ENCODE data around the gene YOD1.

The YOD1 gene

DNA sequence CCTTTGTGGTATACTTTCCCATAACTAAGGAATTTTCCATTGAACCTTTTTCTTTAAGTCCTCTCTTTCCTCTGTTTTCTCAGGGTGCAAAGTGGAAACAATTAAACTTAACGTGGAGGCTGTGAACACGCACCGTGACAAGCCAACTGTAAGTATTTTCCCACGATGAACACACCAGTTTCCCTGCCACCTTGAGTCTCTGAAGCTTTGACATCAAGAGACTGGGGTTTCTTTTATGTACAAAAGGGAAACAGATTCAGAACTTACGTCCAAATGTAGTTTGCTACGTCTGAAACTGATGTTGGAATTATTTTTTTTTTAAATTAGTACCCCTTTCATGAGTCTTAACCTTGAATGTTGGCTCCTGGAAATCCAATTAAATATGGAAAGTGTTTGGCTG is 20.4 kb upstream of the YOD1 start:
- no peak for DNase-seq

DNA sequence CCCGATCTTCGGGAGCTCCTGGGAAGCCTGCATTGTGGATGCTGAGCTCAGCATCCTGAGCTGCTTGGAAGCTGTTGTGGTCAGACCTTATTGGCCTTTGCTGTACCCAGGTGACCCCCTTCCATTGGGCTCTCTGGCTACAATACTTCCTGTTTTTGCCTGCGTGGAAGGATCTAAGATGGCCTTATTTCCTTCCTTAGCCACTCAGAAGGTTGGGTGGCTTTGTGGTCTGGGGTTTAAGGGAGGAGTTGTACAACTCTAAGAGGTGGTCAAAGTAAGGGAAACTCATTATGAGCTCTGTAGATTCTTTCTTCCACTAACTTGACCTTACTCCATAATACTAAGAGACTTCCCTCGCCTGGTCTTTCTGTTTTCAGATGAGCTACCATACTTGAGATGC is 19.8 kb upstream of the YOD1 start:
- no peak for DNase-seq

DNA sequence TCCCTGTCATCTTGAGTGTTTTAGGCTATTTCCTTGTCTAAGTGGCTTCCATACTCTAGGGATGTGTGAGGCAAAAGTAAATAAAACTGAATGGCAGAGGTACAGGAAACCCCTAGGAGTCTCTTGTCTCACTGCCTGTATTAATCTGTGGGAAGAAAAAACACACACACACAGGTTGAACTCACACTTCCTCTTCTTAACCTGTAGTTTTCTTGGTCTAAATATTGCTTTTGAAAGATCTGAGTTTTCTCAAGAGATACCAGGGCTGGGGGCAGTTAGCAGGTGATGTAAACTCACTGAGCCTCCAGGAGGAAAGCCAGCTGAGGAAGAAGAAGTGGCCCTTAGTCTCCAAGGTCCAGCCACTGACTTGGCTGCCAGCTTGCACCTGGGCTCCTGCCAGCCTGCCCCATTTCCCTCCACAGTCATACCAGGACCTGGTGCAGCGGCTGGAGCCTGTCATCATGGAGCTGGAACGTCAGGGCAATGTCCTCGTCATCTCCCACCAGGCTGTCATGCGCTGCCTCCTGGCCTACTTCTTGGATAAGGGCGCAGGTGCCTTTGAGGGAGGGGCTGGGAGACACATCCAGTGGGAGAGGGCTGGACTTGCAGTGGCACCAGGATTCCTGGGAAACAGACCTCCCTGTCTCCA is 19.0 kb upstream of the YOD1 start:
- DNase-seq: no peak

DNA sequence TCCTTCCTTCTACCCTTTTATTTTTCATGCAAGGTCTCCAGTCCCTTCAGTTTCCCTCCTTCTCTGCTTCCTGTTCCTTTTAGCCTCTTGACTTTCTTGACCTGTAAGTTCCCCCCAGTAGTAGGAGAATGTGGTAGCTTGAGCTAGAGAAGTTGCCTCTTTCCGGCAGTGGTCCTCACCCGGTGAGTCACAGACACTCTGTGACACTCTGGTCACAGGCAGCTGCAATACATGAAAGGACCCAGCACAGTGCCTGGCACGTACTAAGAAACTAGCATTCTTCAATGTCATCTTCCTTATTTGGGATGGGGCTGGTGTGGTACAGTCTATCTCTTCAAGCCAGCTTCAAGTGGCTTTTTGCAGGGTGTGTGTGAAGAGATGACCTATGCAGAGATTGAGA is 18.1 kb upstream of the YOD1 start:
- no peak for DNase-seq

DNA sequence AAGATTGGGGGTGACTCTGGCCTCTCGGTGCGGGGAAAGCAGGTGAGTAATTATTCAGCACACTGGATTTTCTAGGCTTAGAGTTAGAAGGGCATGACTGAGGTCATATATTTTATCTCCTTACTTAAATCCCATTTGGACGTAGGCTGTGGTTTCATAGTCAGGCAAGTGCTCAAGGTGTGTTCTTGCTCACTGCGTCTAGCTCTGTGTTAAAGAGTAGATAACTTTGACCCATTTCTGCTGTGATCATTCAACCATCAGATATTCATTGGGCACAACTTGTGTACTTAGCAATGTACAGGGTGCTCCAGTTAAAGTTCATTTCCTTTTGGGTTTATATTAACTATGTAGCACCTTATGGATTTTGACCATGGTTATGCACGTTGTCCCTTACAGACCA is 16.7 kb upstream of the YOD1 start:
- no peak for DNase-seq

DNA sequence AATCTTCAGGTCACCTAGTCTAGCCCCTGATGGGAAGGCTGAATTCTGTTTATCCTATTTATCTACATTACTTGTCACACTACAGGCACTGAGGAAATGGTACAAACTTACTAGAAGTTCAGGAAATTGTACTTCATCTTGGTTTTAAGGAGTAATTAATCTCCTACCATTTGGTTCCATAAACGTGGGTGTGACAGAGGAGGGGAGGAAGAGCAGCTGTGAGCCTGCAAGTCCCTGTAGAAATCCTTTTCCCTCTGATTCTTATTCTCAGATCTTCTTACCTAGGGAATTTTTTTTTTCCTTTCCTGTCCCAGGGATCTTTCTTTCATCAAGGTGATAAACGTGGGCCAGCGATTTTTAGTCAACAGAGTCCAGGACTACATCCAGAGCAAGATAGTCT is 16.2 kb upstream of the YOD1 start:
- DNase-seq: no peak

DNA sequence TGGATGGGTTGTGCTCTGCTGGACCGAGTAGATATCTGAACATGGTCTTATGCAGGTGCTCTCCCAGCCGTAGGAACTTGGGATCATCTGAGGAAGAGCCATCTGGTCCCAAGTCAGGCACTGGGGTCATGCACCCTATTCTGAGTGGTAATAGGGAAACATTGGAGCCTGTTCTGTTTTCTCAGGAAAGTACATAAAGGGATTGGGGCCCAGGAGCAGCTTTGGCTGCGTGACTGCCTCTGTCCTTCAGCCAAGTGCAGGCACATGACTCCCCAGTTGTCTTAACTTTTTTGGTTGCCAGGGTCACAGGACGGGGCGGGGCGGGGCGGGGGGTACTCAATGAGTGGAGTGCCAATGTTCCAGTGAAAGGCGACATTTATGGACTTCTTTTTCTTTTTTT is 13.6 kb upstream of the YOD1 start:
- DNase-seq: no peak

DNA sequence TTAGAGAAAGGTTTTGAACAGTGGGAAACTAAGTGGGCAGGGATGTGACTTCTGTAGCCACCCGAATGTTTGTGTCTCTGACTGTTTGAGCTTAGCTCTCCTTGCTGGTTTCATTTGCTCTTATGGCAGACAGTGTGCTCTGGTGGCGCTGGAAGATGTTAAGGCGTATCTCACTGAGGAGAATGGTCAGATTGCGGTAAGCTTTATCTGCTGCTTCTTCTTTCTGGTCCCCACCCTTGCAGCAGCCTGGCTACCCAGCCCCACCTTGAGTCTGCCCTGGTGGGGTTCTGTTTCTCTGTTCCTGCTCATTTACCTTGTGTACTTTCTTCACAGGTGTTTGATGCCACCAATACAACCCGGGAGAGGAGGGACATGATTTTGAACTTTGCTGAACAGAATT is 12.0 kb upstream of the YOD1 start:
- DNase-seq: no peak

DNA sequence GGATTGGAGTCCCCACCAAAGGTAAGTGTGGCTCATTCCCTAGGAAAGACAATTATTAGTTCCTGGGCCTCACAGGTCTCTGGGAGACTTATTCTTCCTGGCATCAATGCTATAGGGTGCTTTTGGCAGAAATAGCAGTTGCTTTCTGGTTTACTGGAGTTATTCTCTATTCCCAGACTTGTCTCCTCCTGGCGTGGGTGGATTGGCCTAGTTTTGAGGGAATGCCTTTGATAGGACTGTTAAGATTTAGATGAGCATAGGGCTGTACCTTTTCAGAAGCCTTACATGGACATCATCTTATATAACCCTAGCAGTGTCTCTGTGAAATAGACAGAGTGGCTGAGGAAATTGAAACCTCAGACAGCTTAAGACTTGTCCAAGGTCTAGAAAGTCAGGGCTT is 11.1 kb upstream of the YOD1 start:
- DNase-seq: no peak

DNA sequence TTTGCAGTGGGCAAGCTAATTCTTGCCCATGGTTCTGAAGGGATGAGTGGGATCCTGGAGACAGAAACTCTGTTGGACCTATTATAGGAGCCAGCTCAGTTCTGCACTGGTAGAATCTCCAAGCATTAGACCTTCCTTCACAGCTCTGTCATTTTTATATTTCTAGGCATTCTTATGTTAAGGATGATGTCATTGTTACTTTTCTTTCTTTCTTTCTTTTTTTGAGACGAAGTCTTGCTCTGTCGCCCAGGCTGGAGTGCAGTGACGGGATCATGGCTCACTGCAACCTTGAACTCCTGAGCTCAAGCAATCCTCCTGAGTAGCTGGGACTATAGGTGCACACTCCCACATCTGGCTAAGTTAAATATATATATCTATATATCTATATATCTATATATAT is 9.6 kb upstream of the YOD1 start:
- DNase-seq: no peak

DNA sequence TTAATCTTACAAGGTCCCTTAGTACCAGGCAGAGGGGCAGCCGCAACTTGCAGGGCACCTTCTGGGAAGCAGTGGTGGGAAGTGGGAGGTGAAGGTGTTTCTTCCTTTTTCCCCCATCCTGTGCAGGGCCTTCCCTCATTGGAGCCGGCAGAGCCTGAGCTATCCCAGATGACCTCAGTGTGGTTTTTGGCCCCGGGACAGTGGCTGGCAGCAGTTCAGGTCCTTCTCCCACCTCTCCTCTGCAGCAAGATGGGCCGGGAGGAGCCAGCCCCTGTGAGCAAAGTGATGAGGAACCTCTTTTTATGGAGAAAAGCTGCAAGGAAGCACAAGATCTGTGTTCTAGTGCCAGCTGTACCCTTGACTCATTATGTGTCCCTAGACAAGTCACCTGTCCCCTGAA is 8.9 kb upstream of the YOD1 start:
- DNase-seq: no peak

DNA sequence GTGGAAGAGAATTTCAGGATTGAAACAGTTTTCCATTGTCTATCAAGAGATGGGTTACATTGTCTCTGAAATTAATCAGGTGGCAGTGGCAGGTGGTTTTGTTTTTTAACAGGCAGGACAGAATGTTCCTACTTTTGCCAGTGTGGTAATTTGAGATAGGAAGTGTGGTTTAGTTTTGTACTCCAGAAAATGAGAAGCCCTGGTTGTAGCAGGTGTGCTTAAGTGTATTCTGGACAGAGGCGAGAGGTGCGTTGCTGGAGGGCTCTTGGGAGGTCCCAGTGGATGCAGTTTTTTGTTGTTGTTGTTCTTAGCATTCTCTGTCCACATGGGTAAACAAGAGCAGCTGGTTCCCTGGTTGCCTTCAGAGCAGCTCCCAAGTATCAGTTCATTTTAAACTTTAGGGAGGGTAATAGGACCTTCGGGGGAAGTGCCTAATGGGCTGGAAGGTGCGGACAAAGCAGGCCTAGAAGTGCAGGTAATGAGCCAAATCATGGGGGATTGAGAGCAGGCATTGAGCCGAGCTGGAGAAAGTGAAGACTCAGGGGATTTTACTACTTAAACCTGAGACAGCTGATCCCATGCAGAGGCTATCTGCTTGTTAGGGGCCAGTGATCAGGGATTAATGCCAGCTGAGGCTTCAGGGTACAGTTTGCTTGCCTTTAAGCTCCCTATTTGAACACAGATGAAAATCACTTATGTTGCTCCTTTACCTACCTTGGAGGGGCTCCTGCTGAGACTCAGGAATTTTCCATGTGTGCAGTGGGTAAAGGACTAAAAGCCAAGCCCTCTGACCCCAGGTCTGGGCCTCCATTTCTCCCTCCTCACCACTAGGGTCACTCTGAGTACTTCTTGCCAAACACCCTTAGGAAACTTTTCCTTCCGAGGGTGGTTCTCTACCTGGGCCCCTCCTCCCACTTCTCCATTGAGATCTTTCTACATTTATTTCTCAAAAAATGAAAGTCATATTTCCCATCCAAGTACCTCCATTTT is 8.2 kb upstream of the YOD1 start:
- DNase-seq: peak; percentile 91 to 94

DNA sequence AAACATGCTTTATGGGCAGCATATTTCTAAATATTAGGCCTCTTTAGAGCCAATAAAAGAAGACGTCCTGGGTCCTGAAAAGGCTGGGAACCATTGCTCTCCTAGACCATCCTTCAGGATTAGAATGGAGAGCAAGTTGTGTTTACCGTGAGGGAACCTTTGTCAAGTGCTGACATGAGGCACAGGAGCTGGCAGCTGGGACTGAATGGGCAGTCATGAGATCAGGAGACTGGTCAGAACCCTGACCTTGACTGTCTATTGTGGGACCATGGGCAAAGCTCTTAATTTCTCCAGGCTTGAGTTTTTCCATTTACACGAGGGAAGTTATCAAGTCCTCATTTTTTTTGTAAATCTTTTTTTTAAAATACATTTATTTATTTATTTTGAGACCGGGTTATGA is 7.2 kb upstream of the YOD1 start:
- DNase-seq: no peak

DNA sequence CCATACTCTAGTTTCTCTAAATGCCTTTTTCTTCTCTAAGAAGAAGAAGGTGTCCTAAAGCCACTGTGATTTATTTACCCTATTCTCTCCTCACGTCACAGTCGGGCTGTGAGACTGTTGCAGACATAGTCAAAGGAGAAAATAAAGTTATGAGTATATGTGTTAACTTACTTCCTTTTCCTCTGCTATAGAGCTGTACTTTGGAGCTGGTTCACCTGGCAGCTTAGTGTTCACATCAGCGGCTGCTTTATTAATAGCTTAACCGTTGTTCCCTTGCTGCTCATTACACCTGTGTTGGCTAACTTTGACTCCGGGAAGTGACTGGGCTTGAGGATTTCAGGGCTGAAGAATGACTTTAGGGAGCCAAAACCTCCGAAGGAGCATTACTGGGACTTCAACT is 5.7 kb upstream of the YOD1 start:
- DNase-seq: no peak

DNA sequence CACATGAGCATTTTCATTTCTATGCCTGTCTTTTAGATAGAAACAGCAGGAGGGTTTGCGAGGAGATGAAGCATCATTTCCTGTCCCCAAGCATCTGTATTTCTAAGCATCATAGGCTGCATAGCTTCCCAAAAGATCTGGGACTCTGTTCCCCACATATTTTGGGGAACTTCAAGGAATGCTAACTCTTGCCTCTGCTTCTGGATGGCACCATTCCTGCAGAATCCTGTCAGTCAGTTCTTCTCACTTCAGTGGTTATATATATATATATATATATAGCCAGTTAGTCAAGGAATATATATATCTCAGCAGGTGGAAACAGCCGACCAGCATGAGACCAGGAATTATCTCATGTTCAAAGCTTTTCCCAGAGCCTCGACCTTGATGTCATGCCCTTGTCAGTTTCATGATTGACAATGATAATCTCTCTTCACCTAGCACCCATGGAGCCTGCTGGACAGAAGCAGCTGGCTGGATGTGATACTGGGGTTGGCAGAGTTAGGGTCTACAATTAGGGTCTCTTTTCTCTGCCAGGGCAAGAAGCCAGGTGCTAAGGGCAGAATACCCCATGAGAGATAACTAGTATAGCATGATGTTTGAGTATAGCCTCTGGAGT is 4.5 kb upstream of the YOD1 start:
- no peak for DNase-seq

DNA sequence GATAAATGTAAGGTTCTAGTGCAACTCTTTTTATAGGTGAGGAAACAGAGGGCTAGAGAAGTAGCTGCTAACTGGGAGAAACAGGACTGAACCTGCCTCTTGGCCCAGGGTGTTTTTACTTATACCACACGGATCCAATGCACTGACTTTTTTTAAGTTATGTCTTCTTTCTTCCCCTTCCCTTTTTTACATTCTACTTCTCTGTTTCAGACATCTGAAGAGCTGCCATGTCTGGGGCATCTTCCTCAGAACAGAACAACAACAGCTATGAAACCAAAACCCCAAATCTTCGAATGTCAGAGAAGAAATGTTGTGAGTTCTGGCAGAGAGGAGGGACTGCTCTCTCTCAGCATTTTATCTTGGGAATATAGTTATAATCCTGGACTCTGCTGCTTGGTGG is 3.5 kb upstream of the YOD1 start:
- DNase-seq: no peak

DNA sequence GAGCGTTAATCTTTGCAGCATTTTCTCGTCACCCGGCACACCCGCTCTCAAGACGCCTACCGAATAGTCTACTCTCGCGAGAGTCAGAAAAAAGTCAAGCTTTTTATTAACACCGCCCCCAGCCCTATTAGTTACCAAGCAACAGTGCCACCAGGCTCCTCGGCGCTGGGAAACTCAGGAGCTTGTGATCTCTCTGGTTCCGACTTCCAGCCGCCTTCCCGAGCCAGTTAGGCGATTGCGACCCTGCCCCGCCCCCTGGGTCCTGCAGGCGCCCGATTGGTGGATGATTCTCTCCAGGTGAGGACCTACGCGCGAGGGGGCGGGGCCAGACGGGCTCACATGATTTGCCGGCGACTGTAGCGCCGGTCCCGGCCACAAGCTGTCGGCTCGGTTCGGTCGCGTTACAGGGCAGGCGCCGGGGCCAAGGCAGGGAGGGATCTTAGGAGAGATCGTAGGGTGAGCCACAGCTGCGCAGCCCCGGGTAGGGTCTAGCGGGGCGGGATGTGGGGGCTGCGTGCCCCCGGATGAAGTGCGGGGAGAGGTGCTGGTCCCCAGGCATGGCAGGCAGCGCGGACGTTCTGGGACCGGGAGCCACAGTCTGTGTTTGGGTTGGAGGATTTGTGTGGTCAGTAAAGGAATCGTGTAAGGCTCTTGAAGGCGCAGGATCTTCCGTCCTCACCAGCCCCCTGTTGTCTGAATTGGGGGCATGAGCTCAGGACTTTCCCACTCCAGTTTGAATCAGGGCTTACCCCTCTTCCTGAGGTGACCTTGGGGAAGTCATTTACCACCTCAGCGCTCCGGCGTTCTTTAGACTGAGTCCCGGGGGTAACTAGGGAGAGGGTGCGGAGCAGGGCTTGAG is 2.1 kb upstream of the YOD1 start, which contains the start of gene PFKFB2:
PFKFB2 (plus strand) TSS at position 365 of the 859 bp plus-strand sequence. CDS start 1,443 bp downstream, outside the sequence.
- peak; percentile 99 to 100 for DNase-seq

DNA sequence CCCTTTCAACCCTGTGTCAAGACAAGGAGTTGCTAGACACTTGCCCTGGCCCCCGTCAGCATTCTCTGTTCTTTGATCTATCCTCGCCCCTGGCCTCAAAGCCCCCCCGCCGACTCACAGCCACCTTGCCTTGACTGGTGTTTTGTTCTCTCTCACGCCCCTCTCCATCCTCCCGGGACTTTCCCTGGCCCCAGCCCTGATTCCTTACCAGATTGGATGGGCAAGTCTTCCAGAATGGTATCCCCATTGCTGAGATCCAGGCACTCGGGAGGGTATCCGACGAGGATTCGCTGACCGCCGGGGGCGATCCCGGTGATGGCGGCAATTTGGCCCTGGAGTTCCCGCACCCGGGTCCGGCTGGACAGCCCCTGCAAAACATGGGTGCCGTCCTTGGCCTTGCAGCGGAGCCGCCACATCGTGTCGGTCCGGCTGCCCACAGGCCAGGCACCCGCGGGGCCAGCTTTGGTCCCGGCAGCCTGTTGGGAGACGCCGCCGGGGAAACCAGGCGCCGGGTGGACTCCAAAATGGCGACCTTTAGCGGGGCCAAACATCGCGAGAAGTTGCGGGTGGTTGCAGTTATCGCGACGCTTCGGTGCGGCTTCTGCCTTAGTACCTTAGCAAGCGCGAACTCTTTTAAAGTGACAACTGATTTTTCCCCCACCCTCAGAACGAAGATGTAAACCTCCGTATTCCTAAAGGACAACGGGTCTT is 373 bp downstream of the YOD1 start:
- DNase-seq: peak; percentile 95 to 97

DNA sequence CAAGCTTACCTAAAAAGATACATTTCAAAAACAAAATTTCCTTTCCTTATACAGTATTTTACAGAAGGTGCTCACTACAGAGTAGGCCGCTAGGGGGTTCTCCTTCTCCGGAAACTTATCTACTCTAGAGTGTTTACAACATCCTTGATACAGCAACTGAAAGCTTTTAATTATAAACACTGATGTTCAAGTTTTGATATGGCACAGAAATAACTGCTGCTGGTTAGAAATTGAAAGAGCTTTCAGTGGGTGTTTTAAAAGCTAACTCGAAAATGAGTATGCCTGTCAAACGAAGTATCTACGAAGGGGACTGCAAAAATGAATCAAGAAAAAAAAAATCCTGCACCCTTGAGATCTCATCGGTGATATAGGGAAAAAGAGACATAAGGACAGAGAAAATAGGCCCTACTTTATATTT is 1.0 kb downstream of the YOD1 start:
- peak; percentile 40 to 46 for DNase-seq

DNA sequence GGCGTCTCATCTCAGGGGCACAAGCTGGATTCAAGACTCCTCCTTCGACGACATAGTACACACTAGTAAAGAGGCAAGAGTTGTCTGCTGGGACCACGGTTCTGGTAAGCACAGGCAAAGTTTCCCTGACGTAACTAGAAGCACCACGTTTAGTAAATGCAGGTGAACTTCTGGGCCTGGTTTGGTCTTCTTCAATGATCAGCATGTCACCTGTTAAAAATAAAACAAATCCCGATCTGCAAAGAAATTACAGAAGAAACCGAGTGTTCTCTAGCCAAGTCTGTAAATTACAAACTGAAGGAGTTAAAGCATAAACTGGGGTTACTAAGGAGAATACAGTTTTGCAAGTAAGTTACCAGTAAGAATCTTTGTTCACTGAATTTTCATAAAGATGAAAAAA is 1.5 kb downstream of the YOD1 start:
- no peak for DNase-seq

DNA sequence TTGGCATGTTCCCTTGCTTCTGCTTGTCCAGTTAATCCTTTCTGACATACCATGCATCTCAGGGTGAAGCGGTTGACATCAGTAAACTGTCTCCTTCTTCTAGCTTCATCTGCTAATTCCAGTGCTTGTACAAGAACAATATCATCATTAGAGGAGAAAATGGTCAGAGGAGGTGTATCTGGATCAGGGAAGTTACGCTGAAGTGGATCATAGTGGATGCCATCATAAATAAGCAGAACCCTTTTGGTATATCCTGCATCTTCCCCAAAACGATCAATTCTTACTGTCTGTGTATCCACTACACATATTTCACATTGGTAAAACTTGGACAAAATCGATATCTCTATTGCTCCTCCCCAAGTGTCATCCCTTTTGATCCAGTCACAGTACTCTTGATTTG is 2.0 kb downstream of the YOD1 start:
- no peak for DNase-seq

DNA sequence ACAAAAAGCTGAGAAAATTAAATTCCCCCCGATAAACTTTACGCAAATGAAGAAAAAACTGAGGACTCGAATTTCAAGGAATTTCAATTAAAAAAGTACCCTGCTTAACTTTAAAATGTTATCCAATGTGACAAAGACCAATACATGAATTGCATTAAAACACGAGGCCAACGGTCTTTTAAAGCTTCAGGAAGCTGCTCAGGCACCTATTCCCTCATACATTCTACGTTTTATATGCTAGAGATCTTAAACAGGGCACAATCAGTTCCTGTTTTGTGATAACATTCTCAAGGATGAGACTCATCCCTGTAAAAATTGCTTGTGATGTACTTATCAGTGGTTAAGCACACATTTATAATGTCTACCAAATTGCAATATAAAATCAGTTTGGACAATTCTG is 3.0 kb downstream of the YOD1 start:
- no peak for DNase-seq

Measured in NCI-H187 (cell line).